Measurements from ENCODE around the gene AMELX. TPM values are rescaled to one million over a fixed set of nuclear protein-coding genes. Genes with fewer than 3 reads are reported as not detected.

Gene AMELX
- total RNA-seq, 2 donors from 2014 or later = not detected

- no peak for DNase-seq (ENCODE audit: low spot score)
- Histone ChIP-seq H3K4me3 (no peak overlapping the region), H3K9me3 (no peaks in the 10 kb centered on the region), H3K27me3 (replicated peaks; ENCODE audit: insufficient read depth) (no peaks in the 10 kb centered on the region), H3K4me1 (replicated peaks) (no peaks in the 10 kb centered on the region), H3K27ac (no peak overlapping the region), H3K36me3 (no peaks in the 10 kb centered on the region)
- intact Hi-C loops (cut with DNase I) = no loop called here
- 91% methylated on average over 2 of the region's 2 CpGs for WGBS
- TF ChIP-seq CTCF (IDR thresholded peaks at IDR 0.05) = no peak
- no peak for TF ChIP-seq POLR2AphosphoS5 (IDR thresholded peaks at IDR 0.05)
- TF ChIP-seq POLR2A (IDR thresholded peaks at IDR 0.05) = no peak
Observed at GRCh38 chrX:11334165-11334564, 41.0 kb downstream of the AMELX start.

DNA sequence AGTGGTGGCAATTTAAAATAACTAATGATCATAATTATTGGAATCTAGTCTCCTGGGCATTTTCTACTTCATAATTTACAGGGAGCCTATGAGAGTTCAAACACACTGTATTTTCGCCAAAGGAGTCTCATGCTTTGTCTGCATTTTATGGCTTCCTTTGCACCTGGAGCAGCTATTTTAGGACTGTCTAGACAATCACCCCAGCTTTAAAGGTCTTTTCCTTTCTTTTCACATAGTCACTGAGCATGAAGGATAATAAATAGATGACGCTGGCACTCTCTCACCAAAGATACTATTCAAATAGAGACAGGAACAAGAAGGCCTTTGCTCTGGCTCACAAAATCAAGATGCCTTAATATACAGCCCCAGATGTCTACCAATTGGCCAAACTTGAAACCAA, 43.0 kb downstream of the AMELX start:
- no peaks in the 10 kb centered on the region for H3K27me3 ChIP-seq (replicated peaks; ENCODE audit: insufficient read depth)
- DNase-seq (ENCODE audit: low spot score) = no peak
- 36% methylated on average over 2 of the region's 2 CpGs for WGBS
- H3K4me3 ChIP-seq = no peak overlapping the region
- H3K27ac ChIP-seq = no peak overlapping the region
- intact Hi-C loops (cut with DNase I) = no loop called here
- TF ChIP-seq POLR2AphosphoS5 (IDR thresholded peaks at IDR 0.05) (no peak), CTCF (IDR thresholded peaks at IDR 0.05) (no peak), POLR2A (IDR thresholded peaks at IDR 0.05) (no peak)
- H3K36me3 ChIP-seq = no peaks in the 10 kb centered on the region
- no peaks in the 10 kb centered on the region for H3K4me1 ChIP-seq (replicated peaks)
- no peaks in the 10 kb centered on the region for H3K9me3 ChIP-seq

DNA sequence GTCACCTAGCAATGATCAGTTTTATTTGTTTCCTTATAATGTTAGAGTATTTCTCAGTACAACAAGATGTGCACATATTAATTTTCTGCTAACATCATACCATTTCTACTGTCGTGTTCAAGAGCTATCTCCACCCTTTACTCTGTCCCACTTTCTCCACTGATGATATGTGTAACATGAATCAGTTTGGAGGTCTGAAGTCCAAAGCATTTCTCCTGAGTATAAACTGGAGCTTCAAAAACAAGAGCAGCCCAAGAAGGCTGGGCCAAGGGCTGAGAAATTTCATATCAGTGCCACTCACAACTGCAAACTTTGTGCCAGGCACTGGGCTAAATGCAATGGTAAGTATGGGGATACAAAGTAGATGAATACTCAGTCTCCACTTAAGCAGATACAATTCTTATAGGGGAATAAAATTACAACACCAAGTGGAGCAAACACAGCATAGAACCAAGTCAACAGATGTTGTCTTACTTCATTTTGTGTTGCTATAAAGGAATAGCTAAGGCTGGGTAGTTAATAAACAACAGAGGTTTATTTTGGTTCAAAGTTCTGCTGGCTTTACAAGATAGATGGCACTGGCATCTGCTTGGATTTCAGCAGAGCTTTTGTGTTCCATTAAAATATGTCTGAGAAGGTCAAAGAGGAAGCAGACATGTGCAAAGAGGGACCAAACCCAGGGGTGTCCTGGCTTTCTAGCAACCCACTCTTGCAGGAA, 44.2 kb downstream of the AMELX start:
- no peaks in the 10 kb centered on the region for H3K9me3 ChIP-seq
- H3K27me3 ChIP-seq (replicated peaks; ENCODE audit: insufficient read depth) = no peaks in the 10 kb centered on the region
- TF ChIP-seq POLR2AphosphoS5 (IDR thresholded peaks at IDR 0.05) (no peak), CTCF (IDR thresholded peaks at IDR 0.05) (no peak), POLR2A (IDR thresholded peaks at IDR 0.05) (no peak)
- H3K4me3 ChIP-seq = no peak overlapping the region
- no peak overlapping the region for H3K27ac ChIP-seq
- no peaks in the 10 kb centered on the region for H3K4me1 ChIP-seq (replicated peaks)
- H3K36me3 ChIP-seq = no peaks in the 10 kb centered on the region
- 100% methylated on average over 1 of the region's 1 CpG for WGBS
- intact Hi-C loops (cut with DNase I) = no loop called here
- DNase-seq (ENCODE audit: low spot score) = no peak

DNA sequence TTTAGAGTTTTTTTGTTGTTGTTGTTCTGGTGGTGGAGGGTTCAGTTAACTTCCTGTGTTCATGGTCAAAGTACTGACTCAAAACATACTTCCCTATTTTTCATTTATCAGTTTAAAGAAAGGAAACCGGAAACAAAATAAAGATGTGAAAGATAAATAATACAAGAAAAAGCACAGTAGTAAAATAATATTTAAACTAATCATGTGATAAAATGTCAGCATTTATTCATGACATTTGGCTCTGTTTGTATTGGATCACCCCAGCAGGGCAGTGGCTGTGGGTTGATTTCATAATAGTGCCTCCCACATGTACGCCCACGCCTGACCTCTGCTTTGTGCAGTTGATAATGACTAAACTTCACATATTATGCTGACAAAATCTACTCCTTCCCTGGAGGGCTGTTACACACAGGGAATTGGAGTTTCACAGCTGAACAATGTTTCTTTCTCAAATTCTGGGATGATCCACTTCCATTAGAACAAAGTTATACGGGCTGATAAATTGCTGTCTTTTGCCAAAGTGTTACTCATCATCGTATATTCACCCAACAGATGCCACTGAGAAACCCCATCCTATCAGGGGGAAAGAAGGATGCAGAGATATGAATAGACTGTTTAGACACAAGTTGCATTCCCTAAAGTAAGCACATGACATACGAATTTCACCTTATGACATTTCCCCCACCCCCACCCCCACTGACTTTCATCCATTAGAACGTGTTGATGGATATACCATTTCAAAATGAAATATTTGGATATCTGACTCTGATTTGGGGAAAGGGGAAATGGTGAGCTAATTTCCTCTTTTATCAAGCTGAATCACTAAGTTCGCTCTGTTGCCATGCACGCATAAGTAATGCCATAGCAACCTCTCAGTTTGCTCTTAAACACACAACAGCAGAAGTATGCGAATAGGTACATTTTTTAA, 48.3 kb downstream of the AMELX start:
- H3K27ac ChIP-seq = no peak overlapping the region

More for the DNA sequence above, 48.3 kb downstream of the AMELX start:
- H3K27me3 ChIP-seq (replicated peaks; ENCODE audit: insufficient read depth) = no peaks in the 10 kb centered on the region
- no peaks in the 10 kb centered on the region for H3K36me3 ChIP-seq
- 39% methylated on average over 10 of the region's 10 CpGs for whole genome bisulfite sequencing
- DNase-seq (ENCODE audit: low spot score) = no peak
- no peaks in the 10 kb centered on the region for H3K4me1 ChIP-seq (replicated peaks)
- H3K9me3 ChIP-seq = no peaks in the 10 kb centered on the region
- no peak overlapping the region for H3K4me3 ChIP-seq
- no peak for TF ChIP-seq CTCF (IDR thresholded peaks at IDR 0.05)
- no peak for TF ChIP-seq POLR2AphosphoS5 (IDR thresholded peaks at IDR 0.05)
- TF ChIP-seq POLR2A (IDR thresholded peaks at IDR 0.05) = no peak
- intact Hi-C loops (cut with DNase I) = no loop called here

All from prostate gland (tissue), 2 donors.